BJ (cell line): Measurements from ENCODE around the gene RNU6-1. TPM values are rescaled to one million over a fixed set of nuclear protein-coding genes. Genes with fewer than 3 reads are reported as not detected.

Experiments used
- CTCF ChIA-PET: fragments of 350-600 bp; formaldehyde crosslinking; extraction: SDS; loops from one replicate; lab custom pipeline; 2021; ENCODE audit warnings: antibody characterized with exemption, inconsistent platforms; lab: Yijun Ruan, JAX
- POLR2A ChIA-PET: fragments of 300-600 bp; sonication (Branson Sonifier 250); formaldehyde crosslinking; extraction: SDS; loops from one replicate; lab custom pipeline; 2021; ENCODE audit warnings: antibody characterized with exemption; lab: Charles Lee
- DNase-seq: peaks from one replicate; pipeline ENCODE4 v3.0.0-alpha.2; 2011; ENCODE audit warnings: low read depth
- H3K27me3 ChIP-seq: 2 replicates; pipeline ENCODE4 v1.6.0; 2011; ENCODE audit warnings: low read length; ENCODE audit not compliant: control insufficient read depth, insufficient read depth
- H3K36me3 ChIP-seq: 2 replicates; pipeline ENCODE4 v1.5.1; 2011; ENCODE audit warnings: low read length; ENCODE audit not compliant: control insufficient read depth, insufficient read depth
- H3K4me3 ChIP-seq: 2 replicates; pipeline ENCODE4 v1.5.1; 2011; ENCODE audit warnings: low read depth, mild to moderate bottlenecking, control low read depth, low read length
- polyA plus RNA-seq: library from polyadenylated mRNA; depleted of rRNA; stranded (reverse); fragments of >200 nt; gene quantifications from 2 replicates; pipeline ENCODE4 v1.2.3, GENCODE V29; 2011
- TF ChIP-seq, protein P1 (sequence below): IDR thresholded peaks from 2 replicates; pipeline ENCODE4 v1.5.1; 2011; ENCODE audit warnings: low read depth, mild to moderate bottlenecking, control low read depth, inconsistent platforms, low read length, moderate library complexity; ENCODE audit not compliant: insufficient read depth

RNU6-1 gene
- polyA plus RNA-seq, 1 experiment = not detected

DNA sequence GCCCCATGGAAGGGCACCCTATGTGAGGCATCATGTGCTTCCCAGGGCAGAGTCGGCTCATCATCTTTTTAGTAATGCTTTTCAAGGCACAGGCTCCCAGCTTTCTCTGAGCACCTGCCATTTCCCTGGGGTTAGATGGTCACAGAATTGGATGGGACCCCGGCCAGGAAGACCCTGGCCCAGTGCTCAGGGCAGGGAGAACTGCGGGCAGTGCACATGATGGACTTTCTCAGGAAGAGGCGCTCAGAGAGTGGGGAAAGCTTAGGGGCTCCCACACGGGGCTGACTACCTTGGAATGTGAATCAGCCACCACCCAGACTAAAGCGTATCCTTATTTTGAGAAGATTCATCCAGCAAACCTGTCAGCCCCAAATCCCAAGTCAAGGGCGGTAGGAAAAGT lies 31.0 kb downstream of the RNU6-1 start:
- ChIA-PET POLR2A (no interaction called here), CTCF (no interaction called here)
- no peaks in the 10 kb centered on the region; the same call in 1 of the 2 replicates for H3K27me3 ChIP-seq
- H3K36me3 ChIP-seq = no peaks in the 10 kb centered on the region
- no peak overlapping the region for H3K4me3 ChIP-seq
- no peak for DNase-seq
- TF ChIP-seq, protein P1, sequence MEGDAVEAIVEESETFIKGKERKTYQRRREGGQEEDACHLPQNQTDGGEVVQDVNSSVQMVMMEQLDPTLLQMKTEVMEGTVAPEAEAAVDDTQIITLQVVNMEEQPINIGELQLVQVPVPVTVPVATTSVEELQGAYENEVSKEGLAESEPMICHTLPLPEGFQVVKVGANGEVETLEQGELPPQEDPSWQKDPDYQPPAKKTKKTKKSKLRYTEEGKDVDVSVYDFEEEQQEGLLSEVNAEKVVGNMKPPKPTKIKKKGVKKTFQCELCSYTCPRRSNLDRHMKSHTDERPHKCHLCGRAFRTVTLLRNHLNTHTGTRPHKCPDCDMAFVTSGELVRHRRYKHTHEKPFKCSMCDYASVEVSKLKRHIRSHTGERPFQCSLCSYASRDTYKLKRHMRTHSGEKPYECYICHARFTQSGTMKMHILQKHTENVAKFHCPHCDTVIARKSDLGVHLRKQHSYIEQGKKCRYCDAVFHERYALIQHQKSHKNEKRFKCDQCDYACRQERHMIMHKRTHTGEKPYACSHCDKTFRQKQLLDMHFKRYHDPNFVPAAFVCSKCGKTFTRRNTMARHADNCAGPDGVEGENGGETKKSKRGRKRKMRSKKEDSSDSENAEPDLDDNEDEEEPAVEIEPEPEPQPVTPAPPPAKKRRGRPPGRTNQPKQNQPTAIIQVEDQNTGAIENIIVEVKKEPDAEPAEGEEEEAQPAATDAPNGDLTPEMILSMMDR = no peak

DNA sequence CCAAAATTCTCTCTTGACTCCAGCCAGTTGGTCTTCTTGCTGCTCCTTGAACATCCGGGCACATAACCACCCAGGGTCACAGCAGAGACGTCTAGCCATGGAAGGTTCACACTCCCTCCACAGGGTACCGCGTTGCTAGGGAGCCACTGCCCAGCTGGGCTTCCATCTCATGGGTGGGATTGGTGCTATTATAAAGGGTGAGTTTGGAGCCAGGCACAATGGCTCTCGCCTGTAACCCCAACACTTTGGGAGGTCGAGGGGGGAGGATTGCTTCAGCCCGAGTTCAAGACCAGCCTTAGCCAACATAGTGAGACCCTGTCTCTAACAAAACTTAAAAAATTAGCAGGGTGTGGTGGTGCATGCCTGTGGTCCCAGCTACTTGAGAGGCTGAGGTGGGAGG lies 32.0 kb downstream of the RNU6-1 start:
- CTCF ChIA-PET = interaction anchor here (0.7 kb wide), 1 partner anchor 844 kb away, joined by 3 read pairs; no protein-coding TSS in a partner anchor
- TF ChIP-seq, protein P1 = no peak
- POLR2A ChIA-PET = no interaction called here
- DNase-seq = no peak
- H3K4me3 ChIP-seq = no peak overlapping the region
- H3K27me3 ChIP-seq = no peaks in the 10 kb centered on the region; the same call in 1 of the 2 replicates
- no peaks in the 10 kb centered on the region for H3K36me3 ChIP-seq

GRCh38 chr15:67807141-67807540 lies 32.7 kb downstream of the RNU6-1 start:
- TF ChIP-seq, protein P1 = no peak
- DNase-seq = no peak
- Histone ChIP-seq H3K4me3 (no peak overlapping the region), H3K27me3 (no peaks in the 10 kb centered on the region), H3K36me3 (no peaks in the 10 kb centered on the region)
- CTCF ChIA-PET = no interaction called here
- POLR2A ChIA-PET = no interaction called here

DNA sequence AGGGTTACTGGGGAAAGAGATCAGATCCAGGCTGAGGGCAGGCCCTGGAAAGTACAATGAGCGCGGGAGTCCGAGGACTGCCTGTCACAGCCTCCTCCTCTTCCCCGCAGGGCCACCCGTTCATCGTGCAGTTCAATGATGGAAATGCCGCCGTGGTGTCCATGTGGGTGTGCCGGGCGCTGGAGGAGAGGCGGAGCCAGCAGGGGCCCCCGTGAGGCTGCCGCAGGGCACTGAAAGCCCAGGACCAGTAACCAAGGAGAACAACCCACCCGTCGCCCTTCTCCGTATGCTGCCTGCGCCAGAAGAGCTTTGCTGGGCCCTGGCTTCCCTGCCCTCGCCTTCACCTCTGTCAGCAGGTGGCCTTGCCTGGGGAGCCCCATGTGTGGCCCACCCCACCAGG lies 33.3 kb downstream of the RNU6-1 start:
- TF ChIP-seq, protein P1 = no peak
- ChIA-PET POLR2A (no interaction called here), CTCF (interaction anchor here (0.6 kb wide), 1 partner anchor 243 kb away, joined by 3 read pairs; no protein-coding TSS in a partner anchor)
- no peak for DNase-seq
- Histone ChIP-seq H3K36me3 (no peaks in the 10 kb centered on the region), H3K4me3 (no peak overlapping the region), H3K27me3 (no peaks in the 10 kb centered on the region)

DNA sequence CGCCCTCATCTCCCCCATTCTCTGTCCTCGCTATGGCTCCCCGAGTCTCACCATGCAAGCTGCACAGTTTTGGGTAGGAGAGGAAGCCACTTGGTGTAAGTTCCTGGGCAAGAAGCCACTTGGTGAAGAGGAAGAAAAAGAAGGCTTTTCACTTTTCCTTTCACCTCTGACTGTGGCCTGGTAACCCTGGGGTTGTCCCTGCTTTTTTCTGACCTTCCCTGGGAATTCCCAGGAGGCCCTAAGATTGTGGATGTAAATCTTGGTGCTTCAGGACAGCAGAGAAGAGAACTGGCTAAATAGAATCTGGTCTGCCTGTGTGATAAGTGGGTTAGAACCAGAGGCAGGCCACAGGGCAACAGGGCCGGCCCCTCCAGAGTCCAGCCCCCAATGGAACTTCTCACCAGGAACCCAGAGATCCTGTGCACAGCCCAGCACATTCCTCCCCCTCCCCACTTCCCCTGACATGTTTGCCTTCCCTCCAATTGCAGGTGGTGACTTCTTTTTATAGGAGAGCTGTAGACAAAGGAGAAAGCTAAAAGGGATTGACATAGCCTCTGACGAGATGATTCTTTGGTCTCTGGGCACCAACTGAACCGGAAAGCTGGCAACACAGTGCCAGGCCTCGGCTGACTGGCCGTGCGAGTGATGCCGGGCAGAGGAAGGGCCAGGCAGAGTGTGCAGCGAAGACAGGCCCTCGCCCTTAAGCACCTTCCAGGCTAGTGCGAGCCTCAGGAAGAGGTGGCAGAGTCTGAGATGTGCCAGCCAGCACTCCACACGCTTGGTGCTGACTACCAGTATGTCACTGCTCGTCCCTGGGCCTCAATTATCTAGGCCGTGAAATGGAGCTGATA lies 34.0 kb downstream of the RNU6-1 start:
- ChIA-PET POLR2A (no interaction called here), CTCF (interaction anchor here (0.6 to 1.8 kb wide), 2 partner anchors 10 to 242 kb away, joined by 3 read pairs; no protein-coding TSS in a partner anchor)
- no peaks in the 10 kb centered on the region for H3K27me3 ChIP-seq
- TF ChIP-seq, protein P1 = no peak
- H3K36me3 ChIP-seq = no peaks in the 10 kb centered on the region
- DNase-seq = no peak
- H3K4me3 ChIP-seq = no peak overlapping the region
